ENCODE results near the gene TPX2. TPM values are rescaled to one million over a fixed set of nuclear protein-coding genes. Genes with fewer than 3 reads are reported as not detected.

TPX2 gene
- polyA plus RNA-seq, 1 donor from 2014 or later: 2.1 TPM

DNA sequence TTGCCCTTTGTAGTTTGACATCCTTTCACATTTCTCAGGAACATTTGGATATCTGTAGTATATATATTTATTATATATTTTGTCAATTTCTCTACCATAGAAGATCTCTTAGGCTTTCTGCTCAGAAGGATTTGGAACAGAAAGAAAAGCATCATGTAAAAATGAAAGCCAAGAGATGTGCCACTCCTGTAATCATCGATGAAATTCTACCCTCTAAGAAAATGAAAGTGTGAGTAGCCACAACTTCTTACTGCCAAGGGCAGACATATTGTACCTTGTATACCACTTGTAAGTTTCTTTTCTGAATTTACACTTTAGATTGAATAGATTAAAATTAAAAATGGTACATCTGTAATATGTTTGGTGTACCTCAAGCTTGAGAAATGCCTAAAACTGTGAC lies 31.2 kb downstream of the TPX2 start:
- no peaks in the 10 kb centered on the region for H4K20me1 ChIP-seq (ENCODE audit: insufficient read depth)
- TF ChIP-seq, protein P1, sequence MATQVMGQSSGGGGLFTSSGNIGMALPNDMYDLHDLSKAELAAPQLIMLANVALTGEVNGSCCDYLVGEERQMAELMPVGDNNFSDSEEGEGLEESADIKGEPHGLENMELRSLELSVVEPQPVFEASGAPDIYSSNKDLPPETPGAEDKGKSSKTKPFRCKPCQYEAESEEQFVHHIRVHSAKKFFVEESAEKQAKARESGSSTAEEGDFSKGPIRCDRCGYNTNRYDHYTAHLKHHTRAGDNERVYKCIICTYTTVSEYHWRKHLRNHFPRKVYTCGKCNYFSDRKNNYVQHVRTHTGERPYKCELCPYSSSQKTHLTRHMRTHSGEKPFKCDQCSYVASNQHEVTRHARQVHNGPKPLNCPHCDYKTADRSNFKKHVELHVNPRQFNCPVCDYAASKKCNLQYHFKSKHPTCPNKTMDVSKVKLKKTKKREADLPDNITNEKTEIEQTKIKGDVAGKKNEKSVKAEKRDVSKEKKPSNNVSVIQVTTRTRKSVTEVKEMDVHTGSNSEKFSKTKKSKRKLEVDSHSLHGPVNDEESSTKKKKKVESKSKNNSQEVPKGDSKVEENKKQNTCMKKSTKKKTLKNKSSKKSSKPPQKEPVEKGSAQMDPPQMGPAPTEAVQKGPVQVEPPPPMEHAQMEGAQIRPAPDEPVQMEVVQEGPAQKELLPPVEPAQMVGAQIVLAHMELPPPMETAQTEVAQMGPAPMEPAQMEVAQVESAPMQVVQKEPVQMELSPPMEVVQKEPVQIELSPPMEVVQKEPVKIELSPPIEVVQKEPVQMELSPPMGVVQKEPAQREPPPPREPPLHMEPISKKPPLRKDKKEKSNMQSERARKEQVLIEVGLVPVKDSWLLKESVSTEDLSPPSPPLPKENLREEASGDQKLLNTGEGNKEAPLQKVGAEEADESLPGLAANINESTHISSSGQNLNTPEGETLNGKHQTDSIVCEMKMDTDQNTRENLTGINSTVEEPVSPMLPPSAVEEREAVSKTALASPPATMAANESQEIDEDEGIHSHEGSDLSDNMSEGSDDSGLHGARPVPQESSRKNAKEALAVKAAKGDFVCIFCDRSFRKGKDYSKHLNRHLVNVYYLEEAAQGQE (IDR thresholded peaks at IDR 0.05; ENCODE audit: borderline replicate concordance): no peak
- TF ChIP-seq TAF1 (IDR thresholded peaks at IDR 0.05; ENCODE audit: low read depth) (no peak), RAD21 (conservative IDR thresholded peaks at IDR 0.05) (no peak), SMC3 (conservative IDR thresholded peaks at IDR 0.05; ENCODE audit: poor library complexity) (no peak), POLR2AphosphoS5 (IDR thresholded peaks at IDR 0.05) (no peak)
- no peak overlapping the region for H3K27ac ChIP-seq (ENCODE audit: low read length)
- H2AFZ ChIP-seq (ENCODE audit: low read depth, low read length): no peak overlapping the region
- H3K9me3 ChIP-seq (ENCODE audit: low read length): no peaks in the 10 kb centered on the region
- no peak overlapping the region for H3K4me3 ChIP-seq (ENCODE audit: low read length)
- H3K79me2 ChIP-seq (replicated peaks; ENCODE audit: insufficient read depth, low read length): no peaks in the 10 kb centered on the region
- no peaks in the 10 kb centered on the region for H3F3A ChIP-seq (ENCODE audit: insufficient read depth, low read length, poor library complexity, severe bottlenecking)
- no peaks in the 10 kb centered on the region for H3K27me3 ChIP-seq (ENCODE audit: insufficient read depth, low read depth, low read length)
- no peaks in the 10 kb centered on the region for H3K36me3 ChIP-seq (ENCODE audit: insufficient read depth, low read length)
- H3K4me2 ChIP-seq (ENCODE audit: low read length): no peak overlapping the region
- no peak overlapping the region for H3K9ac ChIP-seq (ENCODE audit: low read length)
- H3K9me2 ChIP-seq (ENCODE audit: insufficient read depth, low read length): no peaks in the 10 kb centered on the region

DNA sequence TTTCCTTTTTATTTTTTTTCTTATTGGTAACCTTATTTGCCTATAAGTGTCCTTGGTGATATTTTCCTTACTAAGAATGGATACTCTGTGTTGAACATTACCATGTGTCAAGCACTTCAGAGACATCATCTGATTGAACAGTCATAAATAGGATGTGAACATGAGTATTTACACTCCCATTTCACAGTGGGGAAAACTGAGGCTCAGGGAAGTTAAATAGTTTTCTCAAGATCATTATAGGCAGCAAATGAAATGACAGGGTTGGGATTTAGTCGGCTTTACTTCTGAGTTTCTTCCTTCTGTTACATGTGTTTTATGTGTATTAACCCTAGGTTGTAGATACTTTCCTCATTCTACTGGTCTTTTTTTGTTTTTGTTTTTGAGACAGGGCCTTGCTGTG lies 35.3 kb downstream of the TPX2 start:
- Histone ChIP-seq H3F3A (ENCODE audit: insufficient read depth, low read length, poor library complexity, severe bottlenecking) (no peaks in the 10 kb centered on the region), H3K9ac (ENCODE audit: low read length) (no peak overlapping the region), H3K4me2 (ENCODE audit: low read length) (no peak overlapping the region), H3K4me3 (ENCODE audit: low read length) (no peak overlapping the region), H3K9me2 (ENCODE audit: insufficient read depth, low read length) (no peaks in the 10 kb centered on the region), H2AFZ (ENCODE audit: low read depth, low read length) (no peak overlapping the region), H3K36me3 (ENCODE audit: insufficient read depth, low read length) (no peaks in the 10 kb centered on the region), H3K27ac (ENCODE audit: low read length) (no peak overlapping the region), H3K27me3 (ENCODE audit: insufficient read depth, low read depth, low read length) (no peaks in the 10 kb centered on the region), H3K79me2 (replicated peaks; ENCODE audit: insufficient read depth, low read length) (no peaks in the 10 kb centered on the region), H4K20me1 (ENCODE audit: insufficient read depth) (no peaks in the 10 kb centered on the region), H3K9me3 (ENCODE audit: low read length) (no peaks in the 10 kb centered on the region)
- TF ChIP-seq, protein P2, sequence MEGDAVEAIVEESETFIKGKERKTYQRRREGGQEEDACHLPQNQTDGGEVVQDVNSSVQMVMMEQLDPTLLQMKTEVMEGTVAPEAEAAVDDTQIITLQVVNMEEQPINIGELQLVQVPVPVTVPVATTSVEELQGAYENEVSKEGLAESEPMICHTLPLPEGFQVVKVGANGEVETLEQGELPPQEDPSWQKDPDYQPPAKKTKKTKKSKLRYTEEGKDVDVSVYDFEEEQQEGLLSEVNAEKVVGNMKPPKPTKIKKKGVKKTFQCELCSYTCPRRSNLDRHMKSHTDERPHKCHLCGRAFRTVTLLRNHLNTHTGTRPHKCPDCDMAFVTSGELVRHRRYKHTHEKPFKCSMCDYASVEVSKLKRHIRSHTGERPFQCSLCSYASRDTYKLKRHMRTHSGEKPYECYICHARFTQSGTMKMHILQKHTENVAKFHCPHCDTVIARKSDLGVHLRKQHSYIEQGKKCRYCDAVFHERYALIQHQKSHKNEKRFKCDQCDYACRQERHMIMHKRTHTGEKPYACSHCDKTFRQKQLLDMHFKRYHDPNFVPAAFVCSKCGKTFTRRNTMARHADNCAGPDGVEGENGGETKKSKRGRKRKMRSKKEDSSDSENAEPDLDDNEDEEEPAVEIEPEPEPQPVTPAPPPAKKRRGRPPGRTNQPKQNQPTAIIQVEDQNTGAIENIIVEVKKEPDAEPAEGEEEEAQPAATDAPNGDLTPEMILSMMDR (IDR thresholded peaks at IDR 0.05; ENCODE audit: poor library complexity, severe bottlenecking): no peak
- TF ChIP-seq MXI1 (conservative IDR thresholded peaks at IDR 0.05; ENCODE audit: poor library complexity, severe bottlenecking) (no peak), TAF1 (IDR thresholded peaks at IDR 0.05; ENCODE audit: low read depth) (no peak), EP300 (conservative IDR thresholded peaks at IDR 0.05; ENCODE audit: poor library complexity, severe bottlenecking) (no peak), POLR2AphosphoS5 (IDR thresholded peaks at IDR 0.05) (no peak), EZH2 (IDR thresholded peaks at IDR 0.05; ENCODE audit: borderline replicate concordance, insufficient read depth, low read length, poor library complexity, severe bottlenecking) (no peak), RAD21 (conservative IDR thresholded peaks at IDR 0.05) (no peak), SMC3 (conservative IDR thresholded peaks at IDR 0.05; ENCODE audit: poor library complexity) (no peak)
- TF ChIP-seq, protein P1 (IDR thresholded peaks at IDR 0.05; ENCODE audit: borderline replicate concordance): no peak
